Activated CD8-positive, alpha-beta T cell treated with anti-CD3 and anti-CD28 coated beads, Interleukin-2, amount 10 ng/mL, durations not matched to agents 7 days and 5 days (primary cell): ENCODE measurements around the gene ENG. TPM values are rescaled to one million over a fixed set of nuclear protein-coding genes. Genes with fewer than 3 reads are reported as not detected.

Experiments
- ATAC-seq: fragments of 150-1000 bp; cut with Tn5 transposase; one replicate; pipeline ENCODE4 v1.10.0; 2021; ENCODE audit warnings: moderate library complexity
- CTCF ChIA-PET: fragments of 350-600 bp; sonication (Branson Sonifier 250); formaldehyde crosslinking; loops from one replicate; lab custom pipeline; 2021; ENCODE audit warnings: antibody characterized with exemption; lab: Charles Lee
- POLR2A ChIA-PET: fragments of 350-600 bp; sonication (Branson Sonifier 250); formaldehyde crosslinking; loops from one replicate; lab custom pipeline; 2021; ENCODE audit warnings: antibody characterized with exemption; lab: Charles Lee
- DNase-seq: peaks from one replicate; pipeline ENCODE4 v3.0.0-alpha.2; 2020
- H3K27ac Mint-ChIP-seq: one replicate; pipeline ENCODE4 v1.8.0; 2021; ENCODE audit warnings: mild to moderate bottlenecking, mixed read lengths
- H3K27me3 Mint-ChIP-seq: one replicate; pipeline ENCODE4 v1.8.0; 2021; ENCODE audit warnings: low read depth, mixed read lengths
- H3K36me3 Mint-ChIP-seq: one replicate; pipeline ENCODE4 v1.8.0; 2021; ENCODE audit warnings: low read depth, mixed read lengths
- H3K4me1 Mint-ChIP-seq: one replicate; pipeline ENCODE4 v1.8.0; 2021; ENCODE audit warnings: low read depth, mixed read lengths
- H3K4me3 Mint-ChIP-seq: one replicate; pipeline ENCODE4 v1.8.0; 2021; ENCODE audit warnings: mild to moderate bottlenecking, mixed read lengths
- H3K9me3 Mint-ChIP-seq: one replicate; pipeline ENCODE4 v1.8.0; 2022; ENCODE audit warnings: mixed read lengths; ENCODE audit not compliant: insufficient read depth
- total RNA-seq, 2 experiments: library from RNA; stranded (reverse); gene quantifications; one replicate each; pipeline ENCODE4 v1.2.3, GENCODE V29; 2021

ENG gene
- total RNA-seq, 2 experiments from 2014 or later, result 22.9 to 24.3 TPM

GRCh38 chr9:127776924-127777289 lies 77.6 kb downstream of the ENG start:
- peaks cover 67% of the 10 kb centered on the region for H3K4me1 Mint-ChIP-seq
- ATAC-seq, result no peak
- H3K36me3 Mint-ChIP-seq, result peaks cover 52% of the 10 kb centered on the region
- no peaks in the 10 kb centered on the region for H3K27me3 Mint-ChIP-seq
- ChIA-PET CTCF (interaction anchor here (0.6 to 1.6 kb wide), 7 partner anchors 8 to 139 kb away, joined by 3 to 20 read pairs (median 4); partner anchors contain the start of genes CDK9 and TOR2A), POLR2A (interaction anchor here (0.7 to 1.4 kb wide), 4 partner anchors 8 to 37 kb away, joined by 3 to 19 read pairs (median 6); partner anchors contain the start of gene CDK9)
- no peaks in the 10 kb centered on the region for H3K9me3 Mint-ChIP-seq
- peak; percentile 42 for DNase-seq
- H3K27ac Mint-ChIP-seq, result peak overlapping the region; percentile 96
- peak overlapping the region; percentile 98 for H3K4me3 Mint-ChIP-seq

GRCh38 chr9:127776195-127776923 lies 78.1 kb downstream of the ENG start:
- Mint-ChIP-seq H3K9me3 (no peaks in the 10 kb centered on the region), H3K36me3 (peaks cover 53% of the 10 kb centered on the region), H3K4me1 (peaks cover 67% of the 10 kb centered on the region), H3K27me3 (no peaks in the 10 kb centered on the region), H3K27ac (peak overlapping the region; percentile 96), H3K4me3 (peak overlapping the region; percentile 98)
- DNase-seq, result peak; percentile 88
- ATAC-seq, result peak; percentile 38
- POLR2A ChIA-PET, result interaction anchor here (0.7 to 1.4 kb wide), 6 partner anchors 9 to 37 kb away, joined by 3 to 19 read pairs (median 4); partner anchors contain the start of gene CDK9
- CTCF ChIA-PET, result interaction anchor here (0.6 to 1.6 kb wide), 9 partner anchors 9 to 145 kb away, joined by 3 to 20 read pairs (median 3); partner anchors contain the start of genes CDK9 and TOR2A

GRCh38 chr9:127773981-127774380 lies 80.5 kb downstream of the ENG start:
- CTCF ChIA-PET, result interaction anchor here (1.0 kb wide), 2 partner anchors 96 kb away, joined by 5 read pairs; no protein-coding TSS in a partner anchor
- H3K4me1 Mint-ChIP-seq, result peaks cover 69% of the 10 kb centered on the region
- DNase-seq (no peak), ATAC-seq (no peak)
- H3K4me3 Mint-ChIP-seq, result no peak overlapping the region
- H3K36me3 Mint-ChIP-seq, result peaks cover 73% of the 10 kb centered on the region
- POLR2A ChIA-PET, result no interaction called here
- no peak overlapping the region for H3K27ac Mint-ChIP-seq
- H3K9me3 Mint-ChIP-seq, result no peaks in the 10 kb centered on the region
- H3K27me3 Mint-ChIP-seq, result no peaks in the 10 kb centered on the region

GRCh38 chr9:127773272-127773671 lies 81.2 kb downstream of the ENG start:
- H3K4me3 Mint-ChIP-seq, result no peak overlapping the region
- ChIA-PET POLR2A (no interaction called here), CTCF (interaction anchor here (1.0 to 11.1 kb wide), 3 partner anchors 11 to 97 kb away, joined by 4 to 102 read pairs (median 5); partner anchors contain the start of genes CDK9 and TOR2A)
- H3K9me3 Mint-ChIP-seq, result no peaks in the 10 kb centered on the region
- no peak overlapping the region for H3K27ac Mint-ChIP-seq
- peaks cover 72% of the 10 kb centered on the region for H3K4me1 Mint-ChIP-seq
- H3K36me3 Mint-ChIP-seq, result peaks cover 77% of the 10 kb centered on the region
- DNase-seq, result no peak
- no peak for ATAC-seq
- H3K27me3 Mint-ChIP-seq, result no peaks in the 10 kb centered on the region

- H3K4me1 Mint-ChIP-seq, result peaks cover 77% of the 10 kb centered on the region
- no peaks in the 10 kb centered on the region for H3K27me3 Mint-ChIP-seq
- no peaks in the 10 kb centered on the region for H3K9me3 Mint-ChIP-seq
- ChIA-PET POLR2A (interaction anchor here (2.2 to 4.0 kb wide), 2 partner anchors 12 to 38 kb away, joined by 7 to 27 read pairs; partner anchors contain the start of genes CDK9 and TOR2A), CTCF (interaction anchor here (1.0 to 11.1 kb wide), 4 partner anchors 11 to 97 kb away, joined by 4 to 102 read pairs (median 10); partner anchors contain the start of genes CDK9 and TOR2A)
- peaks cover 77% of the 10 kb centered on the region for H3K36me3 Mint-ChIP-seq
- peak overlapping the region; percentile 34 for H3K27ac Mint-ChIP-seq
- no peak for ATAC-seq
- no peak overlapping the region for H3K4me3 Mint-ChIP-seq
- no peak for DNase-seq
Measured at GRCh38 chr9:127772603-127773002, 81.9 kb downstream of the ENG start.

GRCh38 chr9:127771570-127772189 lies 82.8 kb downstream of the ENG start:
- POLR2A ChIA-PET, result interaction anchor here (0.6 to 4.0 kb wide), 12 partner anchors 7 to 321 kb away, joined by 3 to 27 read pairs (median 4); partner anchors contain the start of genes CDK9, FPGS, LRSAM1 and RPL12

GRCh38 chr9:127770905-127771569 lies 83.4 kb downstream of the ENG start:
- peak overlapping the region; percentile 85 for H3K27ac Mint-ChIP-seq
- H3K4me3 Mint-ChIP-seq, result peak overlapping the region; percentile 89
- ChIA-PET POLR2A (interaction anchor here (0.6 to 4.0 kb wide), 16 partner anchors 8 to 320 kb away, joined by 3 to 27 read pairs (median 4); partner anchors contain the start of genes CDK9, FPGS, LRSAM1 and RPL12), CTCF (interaction anchor here (0.8 to 11.1 kb wide), 7 partner anchors 9 to 150 kb away, joined by 3 to 102 read pairs (median 14); partner anchors contain the start of genes CDK9, ST6GALNAC4 and TOR2A)
- ATAC-seq (peak; percentile 92), DNase-seq (peak; percentile 98)
- H3K27me3 Mint-ChIP-seq, result no peaks in the 10 kb centered on the region
- H3K4me1 Mint-ChIP-seq, result peaks cover 86% of the 10 kb centered on the region
- peaks cover 78% of the 10 kb centered on the region for H3K36me3 Mint-ChIP-seq
- H3K9me3 Mint-ChIP-seq, result no peaks in the 10 kb centered on the region

More at GRCh38 chr9:127771570-127772189, 82.8 kb downstream of the ENG start:
- peaks cover 78% of the 10 kb centered on the region for H3K36me3 Mint-ChIP-seq
- H3K27ac Mint-ChIP-seq, result peak overlapping the region; percentile 85
- ATAC-seq (no peak), DNase-seq (no peak)
- peak overlapping the region; percentile 89 for H3K4me3 Mint-ChIP-seq
- H3K27me3 Mint-ChIP-seq, result no peaks in the 10 kb centered on the region
- CTCF ChIA-PET, result interaction anchor here (0.8 to 11.1 kb wide), 7 partner anchors 8 to 149 kb away, joined by 3 to 102 read pairs (median 14); partner anchors contain the start of genes CDK9, ST6GALNAC4 and TOR2A
- H3K4me1 Mint-ChIP-seq, result peaks cover 86% of the 10 kb centered on the region
- H3K9me3 Mint-ChIP-seq, result no peaks in the 10 kb centered on the region

GRCh38 chr9:127770583-127770904 lies 83.9 kb downstream of the ENG start:
- peak overlapping the region; percentile 89 for H3K4me3 Mint-ChIP-seq
- no peak for ATAC-seq
- peaks cover 83% of the 10 kb centered on the region for H3K36me3 Mint-ChIP-seq

GRCh38 chr9:127769929-127770582 lies 84.4 kb downstream of the ENG start:
- DNase-seq, result no peak
- ChIA-PET POLR2A (interaction anchor here (0.7 to 4.0 kb wide), 8 partner anchors 9 to 133 kb away, joined by 3 to 27 read pairs (median 6); partner anchors contain the start of genes CDK9 and TOR2A), CTCF (interaction anchor here (0.7 to 11.1 kb wide), 9 partner anchors 9 to 151 kb away, joined by 3 to 102 read pairs (median 3); partner anchors contain the start of genes CDK9, ST6GALNAC4 and TOR2A)
- Mint-ChIP-seq H3K4me1 (peaks cover 92% of the 10 kb centered on the region), H3K4me3 (peak overlapping the region; percentile 89), H3K27ac (peak overlapping the region; percentile 85), H3K27me3 (no peaks in the 10 kb centered on the region), H3K9me3 (no peaks in the 10 kb centered on the region), H3K36me3 (peaks cover 86% of the 10 kb centered on the region)
- ATAC-seq, result no peak

More at GRCh38 chr9:127770583-127770904, 83.9 kb downstream of the ENG start:
- DNase-seq, result no peak
- CTCF ChIA-PET, result interaction anchor here (0.7 to 11.1 kb wide), 10 partner anchors 9 to 150 kb away, joined by 3 to 102 read pairs (median 6); partner anchors contain the start of genes CDK9, ST6GALNAC4 and TOR2A
- Mint-ChIP-seq H3K9me3 (no peaks in the 10 kb centered on the region), H3K4me1 (peaks cover 90% of the 10 kb centered on the region), H3K27me3 (no peaks in the 10 kb centered on the region), H3K27ac (peak overlapping the region; percentile 85)
- POLR2A ChIA-PET, result interaction anchor here (0.7 to 4.0 kb wide), 14 partner anchors 8 to 320 kb away, joined by 3 to 27 read pairs (median 4); partner anchors contain the start of genes CDK9, FPGS, LRSAM1 and RPL12

- Mint-ChIP-seq H3K9me3 (no peaks in the 10 kb centered on the region), H3K36me3 (peaks cover 86% of the 10 kb centered on the region), H3K27ac (peak overlapping the region; percentile 84), H3K4me3 (peak overlapping the region; percentile 44), H3K27me3 (no peaks in the 10 kb centered on the region), H3K4me1 (peaks cover 90% of the 10 kb centered on the region)
- ChIA-PET CTCF (interaction anchor here (1.3 to 11.1 kb wide), 3 partner anchors 15 to 44 kb away, joined by 3 to 102 read pairs (median 34); partner anchors contain the start of genes CDK9 and TOR2A), POLR2A (interaction anchor here (0.6 to 4.0 kb wide), 3 partner anchors 10 to 16 kb away, joined by 3 to 27 read pairs (median 6); partner anchors contain the start of gene CDK9)
- ATAC-seq (no peak), DNase-seq (no peak)
Measured at GRCh38 chr9:127769101-127769500, 85.4 kb downstream of the ENG start.
